ENCODE data around the gene OMG.

OMG gene

GRCh38 chr17:31254654-31255053 lies 42.4 kb downstream of the OMG start:
- no peak overlapping the region for H3K4me3 ChIP-seq (replicated peaks; ENCODE audit: low read depth, low read length)
- DNase-seq (ENCODE audit: extremely low read depth, low read depth), result no peak
- no peak for TF ChIP-seq CTCF (IDR thresholded peaks at IDR 0.05; ENCODE audit: low read depth, low read length, missing control alignments)

GRCh38 chr17:31252741-31253140 lies 44.3 kb downstream of the OMG start:
- no peak overlapping the region for H3K4me3 ChIP-seq (replicated peaks; ENCODE audit: low read depth, low read length)
- no peak for DNase-seq (ENCODE audit: extremely low read depth, low read depth)
- TF ChIP-seq CTCF (IDR thresholded peaks at IDR 0.05; ENCODE audit: low read depth, low read length, missing control alignments), result no peak

DNA sequence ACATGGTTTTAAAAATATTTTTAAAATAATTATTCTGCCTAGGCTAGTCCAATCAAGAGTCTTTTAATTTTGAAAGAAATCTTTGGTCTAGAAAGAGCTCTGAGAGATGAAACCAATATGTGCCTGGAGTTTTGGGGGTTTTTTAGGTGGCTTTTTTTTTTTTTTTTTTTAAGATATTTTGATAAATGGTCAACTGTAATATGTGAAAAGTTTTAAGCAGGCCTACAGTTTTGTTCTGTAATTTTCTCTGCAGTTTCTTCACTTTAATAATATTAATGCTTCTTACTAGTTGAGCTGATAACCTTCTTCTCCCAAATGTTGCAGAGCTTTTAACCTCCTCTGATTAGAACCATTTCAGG lies 45.1 kb downstream of the OMG start:
- no peak overlapping the region for H3K4me3 ChIP-seq (replicated peaks; ENCODE audit: low read depth, low read length)
- DNase-seq (ENCODE audit: extremely low read depth, low read depth), result no peak
- no peak for TF ChIP-seq CTCF (IDR thresholded peaks at IDR 0.05; ENCODE audit: low read depth, low read length, missing control alignments)

DNA sequence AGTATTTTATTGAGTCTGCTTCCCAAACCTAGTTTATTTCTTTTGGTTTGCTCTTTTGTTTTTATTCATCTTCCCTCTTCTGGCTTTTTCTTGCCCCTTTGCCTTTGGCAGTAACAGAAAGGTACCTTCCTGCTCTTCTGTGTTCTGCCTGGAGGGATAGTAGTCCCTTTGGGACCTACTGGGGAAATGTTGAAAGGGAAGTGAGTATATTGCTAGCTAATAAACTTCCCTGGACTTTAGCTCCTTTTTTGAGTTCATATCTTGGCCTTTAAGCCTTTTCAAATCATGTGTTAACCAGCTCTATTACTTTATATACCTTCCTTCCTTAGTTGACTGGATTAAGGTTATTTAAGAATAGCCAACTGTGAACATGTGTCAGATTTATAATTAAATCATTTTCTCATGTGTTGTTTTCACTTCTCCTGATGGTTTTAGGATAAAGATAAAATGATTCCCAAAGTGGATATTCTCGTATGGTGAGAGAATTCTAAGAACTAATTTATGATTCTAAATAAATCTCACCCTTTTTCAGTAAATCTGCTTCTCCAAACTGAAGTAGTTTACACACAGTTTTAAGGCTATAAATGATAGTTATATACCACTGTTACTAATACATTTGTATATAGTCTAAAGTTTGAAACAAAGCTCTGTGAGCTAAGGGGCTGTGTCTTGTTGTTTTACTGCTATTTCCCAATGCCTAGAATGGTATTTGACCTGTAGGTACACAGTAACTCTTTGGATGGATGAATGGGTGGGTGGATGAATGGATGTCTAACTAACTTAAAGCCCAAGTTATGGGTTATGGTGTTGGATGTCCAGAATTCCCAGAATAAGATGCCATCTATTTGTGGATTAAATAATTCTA lies 45.7 kb downstream of the OMG start:
- no peak overlapping the region for H3K4me3 ChIP-seq (replicated peaks; ENCODE audit: low read depth, low read length)
- no peak for DNase-seq (ENCODE audit: extremely low read depth, low read depth)
- no peak for TF ChIP-seq CTCF (IDR thresholded peaks at IDR 0.05; ENCODE audit: low read depth, low read length, missing control alignments)

DNA sequence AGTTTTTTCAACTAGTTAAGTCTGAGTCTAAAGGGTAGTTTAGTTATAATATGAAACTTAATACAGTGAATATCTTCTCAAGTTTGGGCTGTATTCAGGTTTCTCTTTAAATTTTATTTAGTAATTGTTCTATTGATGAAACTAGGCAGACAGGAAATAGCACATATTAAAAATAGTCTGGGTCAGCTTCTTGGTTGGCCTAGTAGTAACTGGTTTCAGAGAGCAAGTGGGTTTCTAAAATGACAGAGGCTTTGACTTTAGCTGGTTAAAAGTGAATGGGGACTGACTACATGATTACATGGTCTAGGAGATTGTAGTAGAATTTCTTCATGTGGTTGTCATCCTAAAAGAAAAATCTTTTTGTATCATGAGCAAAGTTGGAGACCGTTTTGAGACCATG lies 46.8 kb downstream of the OMG start:
- no peak overlapping the region for H3K4me3 ChIP-seq (replicated peaks; ENCODE audit: low read depth, low read length)
- DNase-seq (ENCODE audit: extremely low read depth, low read depth), result no peak
- TF ChIP-seq CTCF (IDR thresholded peaks at IDR 0.05; ENCODE audit: low read depth, low read length, missing control alignments), result no peak

GRCh38 chr17:31249835-31250141 lies 47.3 kb downstream of the OMG start:
- TF ChIP-seq CTCF (IDR thresholded peaks at IDR 0.05; ENCODE audit: low read depth, low read length, missing control alignments), result no peak
- H3K4me3 ChIP-seq (replicated peaks; ENCODE audit: low read depth, low read length), result no peak overlapping the region
- DNase-seq (ENCODE audit: extremely low read depth, low read depth), result no peak
